ENCODE data around the gene PCDH15.

The PCDH15 gene

GRCh38 chr10:53864846-53865245, 936.2 kb downstream of the PCDH15 start:
- no peak overlapping the region for H3K4me3 ChIP-seq (ENCODE audit: low read length)
- TF ChIP-seq ZNF274 (IDR thresholded peaks at IDR 0.05; ENCODE audit: low read depth, low read length) = no peak

- no peak overlapping the region for H3K4me3 ChIP-seq (ENCODE audit: low read length)
- no peak for TF ChIP-seq ZNF274 (IDR thresholded peaks at IDR 0.05; ENCODE audit: low read depth, low read length)
These were observed 948.4 kb downstream of the PCDH15 start for GRCh38 chr10:53852450-53853175.

GRCh38 chr10:53846809-53847208, 954.2 kb downstream of the PCDH15 start:
- TF ChIP-seq ZNF274 (IDR thresholded peaks at IDR 0.05; ENCODE audit: low read depth, low read length) = no peak
- no peak overlapping the region for H3K4me3 ChIP-seq (ENCODE audit: low read length)

GRCh38 chr10:53843736-53844362, 957.2 kb downstream of the PCDH15 start:
- no peak for TF ChIP-seq ZNF274 (IDR thresholded peaks at IDR 0.05; ENCODE audit: low read depth, low read length)
- no peak overlapping the region for H3K4me3 ChIP-seq (ENCODE audit: low read length)

GRCh38 chr10:53841483-53842145, 959.4 kb downstream of the PCDH15 start:
- TF ChIP-seq ZNF274 (IDR thresholded peaks at IDR 0.05; ENCODE audit: low read depth, low read length) = no peak
- no peak overlapping the region for H3K4me3 ChIP-seq (ENCODE audit: low read length)

- TF ChIP-seq ZNF274 (IDR thresholded peaks at IDR 0.05; ENCODE audit: low read depth, low read length) = no peak
- no peak overlapping the region for H3K4me3 ChIP-seq (ENCODE audit: low read length)
These were observed 960.4 kb downstream of the PCDH15 start for GRCh38 chr10:53840653-53841052.

- no peak overlapping the region for H3K4me3 ChIP-seq (ENCODE audit: low read length)
These were observed 961.5 kb downstream of the PCDH15 start for GRCh38 chr10:53839440-53840039.

GRCh38 chr10:53836638-53837037, 964.4 kb downstream of the PCDH15 start:
- no peak for TF ChIP-seq ZNF274 (IDR thresholded peaks at IDR 0.05; ENCODE audit: low read depth, low read length)
- H3K4me3 ChIP-seq (ENCODE audit: low read length) = no peak overlapping the region

More at GRCh38 chr10:53839440-53840039, 961.5 kb downstream of the PCDH15 start:
- TF ChIP-seq ZNF274 (IDR thresholded peaks at IDR 0.05; ENCODE audit: low read depth, low read length) = no peak

GRCh38 chr10:53833908-53834307, 967.1 kb downstream of the PCDH15 start:
- no peak overlapping the region for H3K4me3 ChIP-seq (ENCODE audit: low read length)
- TF ChIP-seq ZNF274 (IDR thresholded peaks at IDR 0.05; ENCODE audit: low read depth, low read length) = no peak

GRCh38 chr10:53827261-53827660, 973.8 kb downstream of the PCDH15 start:
- H3K4me3 ChIP-seq (ENCODE audit: low read length) = no peak overlapping the region
- no peak for TF ChIP-seq ZNF274 (IDR thresholded peaks at IDR 0.05; ENCODE audit: low read depth, low read length)

- TF ChIP-seq ZNF274 (IDR thresholded peaks at IDR 0.05; ENCODE audit: low read depth, low read length) = no peak
- no peak overlapping the region for H3K4me3 ChIP-seq (ENCODE audit: low read length)
These were observed 992.2 kb downstream of the PCDH15 start for GRCh38 chr10:53808677-53809372.

- TF ChIP-seq ZNF274 (IDR thresholded peaks at IDR 0.05; ENCODE audit: low read depth, low read length) = no peak
- H3K4me3 ChIP-seq (ENCODE audit: low read length) = no peak overlapping the region
These were observed 1014.7 kb downstream of the PCDH15 start for GRCh38 chr10:53786236-53786900.

- TF ChIP-seq ZNF274 (IDR thresholded peaks at IDR 0.05; ENCODE audit: low read depth, low read length) = no peak
- H3K4me3 ChIP-seq (ENCODE audit: low read length) = no peak overlapping the region
These were observed 1029.3 kb downstream of the PCDH15 start for GRCh38 chr10:53771701-53772100.

Data from GM08714 (cell line).